Measurements from ENCODE around the gene COG6.

GRCh38 chr13:39786091-39786490, 130.6 kb downstream of the COG6 start:
- TF ChIP-seq EZH2 (IDR thresholded peaks at IDR 0.05; ENCODE audit: insufficient read depth, poor library complexity, severe bottlenecking) (no peak), EZH2phosphoT487 (IDR thresholded peaks at IDR 0.05; ENCODE audit: insufficient read depth, low read depth) (no peak)

All from GM23248 (cell line).